HCT116 (cell line): ENCODE results near the gene PLBD2. TPM values are rescaled to one million over a fixed set of nuclear protein-coding genes. Genes with fewer than 3 reads are reported as not detected.

Experiments used
- ATAC-seq: fragments of 200-7000 bp; cut with Tn5 transposase; 2 replicates; pipeline ENCODE4 v1.9.1; 2020; ENCODE audit warnings: mild to moderate bottlenecking, moderate library complexity
- BruUV-seq: library from RNA; stranded (reverse); fragments of 400-500 nt; replicated peaks from 2 replicates; lab custom pipeline; 2021; lab: Mats Ljungman, UMichigan
- CTCF ChIA-PET: fragments of 300-600 bp; sonication (Branson Sonifier 250); formaldehyde crosslinking; loops from one replicate; lab custom pipeline; 2021; ENCODE audit warnings: antibody characterized with exemption; lab: Charles Lee
- POLR2A ChIA-PET: fragments of 300-600, 350-600 bp; sonication (Branson Sonifier 250); formaldehyde crosslinking; loops from one replicate; lab custom pipeline; 2021; ENCODE audit warnings: antibody characterized with exemption; lab: Charles Lee
- RAD21 ChIA-PET, 2 experiments: fragments of 300-600 bp; sonication (Branson Sonifier 250); formaldehyde crosslinking; loops; one replicate each; lab custom pipeline; 2023; ENCODE audit warnings: low total read pairs in 2 of 2; ENCODE audit not compliant: uncharacterized antibody in 2 of 2, unreplicated experiment in 2 of 2, low non-redundant PET in 1 of 2; lab: Charles Lee
- DNase-seq: peaks from one replicate; pipeline ENCODE4 v3.0.0-alpha.2; 2010; ENCODE audit warnings: low read depth, low spot score
- H2AFZ ChIP-seq: fragments of 200-600 bp; shearing (Covaris generic), sonication (generic); 2 replicates; pipeline ENCODE4 v1.6.1; 2017; ENCODE audit warnings: low read depth, mixed run types, mixed read lengths, antibody characterized with exemption, low read length; ENCODE audit not compliant: poor library complexity, severe bottlenecking
- H3K27ac ChIP-seq: 2 replicates; pipeline ENCODE4 v1.5.1; 2012; ENCODE audit warnings: low read depth, low read length
- H3K27me3 ChIP-seq: fragments of 200-600 bp; sonication (generic); 2 replicates; pipeline ENCODE4 v1.6.1; 2016; ENCODE audit warnings: mixed run types, low read length, mixed read lengths; ENCODE audit not compliant: insufficient read depth
- H3K36me3 ChIP-seq, 2 experiments: fragments of 200-500 bp in 1 of 2; fragments of 200-600 bp in 1 of 2; sonication (Bioruptor generic) in 1 of 2; sonication (generic) in 1 of 2; 2 replicates each; pipeline versions ENCODE4 v1.5.1 to v1.6.1; 2014 to 2016; ENCODE audit warnings: low read length in 2 of 2, inconsistent platforms in 1 of 2, mixed read lengths in 1 of 2, mixed run types in 1 of 2; ENCODE audit not compliant: insufficient read depth in 2 of 2, control insufficient read depth in 1 of 2
- H3K4me1 ChIP-seq, 2 experiments: fragments of 200-600 bp in 1 of 2; sonication (generic) in 1 of 2; 2 replicates each; pipeline versions ENCODE4 v1.5.1 to v1.6.1; 2012 to 2017; ENCODE audit warnings: low read length in 2 of 2, inconsistent platforms in 1 of 2, mild to moderate bottlenecking in 1 of 2, mixed read lengths in 1 of 2, mixed run types in 1 of 2, moderate library complexity in 1 of 2; ENCODE audit not compliant: insufficient read depth in 2 of 2, control insufficient read depth in 1 of 2
- H3K4me2 ChIP-seq: fragments of 200-600 bp; sonication (generic); 2 replicates; pipeline ENCODE4 v1.6.1; 2017; ENCODE audit warnings: mixed run types, low read length, mixed read lengths
- H3K4me3 ChIP-seq, 2 experiments: fragments of 200-600 bp in 1 of 2; sonication (generic) in 1 of 2; replicated peaks in 1 of 2; 2 replicates each; pipeline ENCODE4 v1.5.1; 2011 to 2016; ENCODE audit warnings: low read length in 2 of 2, control low read depth in 1 of 2, low read depth in 1 of 2, mild to moderate bottlenecking in 1 of 2, mixed read lengths in 1 of 2, mixed run types in 1 of 2
- H3K79me2 ChIP-seq: fragments of 200-600 bp; sonication (generic); 2 replicates; pipeline ENCODE4 v1.6.1; 2017; ENCODE audit warnings: mild to moderate bottlenecking, mixed run types, low read length, moderate library complexity, mixed read lengths; ENCODE audit not compliant: insufficient read depth
- H3K9ac ChIP-seq: fragments of 200-600 bp; sonication (generic); 2 replicates; pipeline ENCODE4 v1.6.1; 2016; ENCODE audit warnings: low read length, mixed read lengths
- H3K9me2 ChIP-seq: fragments of 200-600 bp; sonication (generic), shearing (Covaris generic); 2 replicates; pipeline ENCODE4 v1.6.1; 2017; ENCODE audit warnings: mixed run types, mild to moderate bottlenecking, moderate library complexity; ENCODE audit not compliant: insufficient read depth
- H3K9me3 ChIP-seq, 2 experiments: fragments of 200-500 bp in 1 of 2; fragments of 200-600 bp in 1 of 2; sonication (Bioruptor generic) in 1 of 2; sonication (generic) in 1 of 2; 2 replicates each; pipeline ENCODE4 v1.6.1; 2014 to 2017; ENCODE audit warnings: low read length in 2 of 2, mixed read lengths in 2 of 2, inconsistent platforms in 1 of 2, low read depth in 1 of 2, mild to moderate bottlenecking in 1 of 2, mixed run types in 1 of 2, moderate library complexity in 1 of 2; ENCODE audit not compliant: control insufficient read depth in 1 of 2, insufficient read depth in 1 of 2
- H4K20me1 ChIP-seq: fragments of 200-600 bp; sonication (generic), shearing (Covaris generic); 2 replicates; pipeline ENCODE4 v1.6.1; 2017; ENCODE audit warnings: mixed run types, mild to moderate bottlenecking, moderate library complexity; ENCODE audit not compliant: insufficient read depth
- CBX3 ChIP-seq: IDR thresholded peaks from 2 replicates; pipeline ENCODE4 v1.6.1; 2012; ENCODE audit warnings: low read depth
- CEBPB ChIP-seq: IDR thresholded peaks from 2 replicates; pipeline ENCODE4 v1.6.1; 2012; ENCODE audit warnings: low read depth
- ELF1 ChIP-seq: IDR thresholded peaks from 2 replicates; pipeline ENCODE4 v1.6.1; 2012; ENCODE audit warnings: low read depth, borderline replicate concordance
- TCF7L2 ChIP-seq: IDR thresholded peaks from 2 replicates; pipeline ENCODE4 v1.7.0; 2011; ENCODE audit warnings: borderline replicate concordance, inconsistent platforms; ENCODE audit not compliant: insufficient read depth, insufficient read length; ENCODE audit errors: extremely low read depth
- YY1 ChIP-seq: IDR thresholded peaks from 2 replicates; pipeline ENCODE4 v1.6.1; 2011; ENCODE audit warnings: low read length, low read depth, moderate library complexity, mild to moderate bottlenecking; ENCODE audit not compliant: insufficient replicate concordance; ENCODE audit errors: extremely low read depth
- ZFX ChIP-seq: fragments of 450-650 bp; IDR thresholded peaks from 2 replicates; pipeline ENCODE4 v1.6.1; 2017
- intact Hi-C: fragments of 100-400 bp; cut with micrococcal nuclease; formaldehyde crosslinking; loops from 2 replicates; pipeline ENCODE4 v1.10.0; 2022
- total RNA-seq: library from RNA; stranded (reverse); gene quantifications from one replicate; pipeline ENCODE4 v1.2.1, GENCODE V29; 2021; ENCODE audit not compliant: unreplicated experiment
- TF ChIP-seq, protein P1 (sequence below): IDR thresholded peaks from 2 replicates; pipeline ENCODE4 v1.6.1; 2012; ENCODE audit warnings: low read depth
- TF ChIP-seq, protein P2 (sequence below): IDR thresholded peaks from 2 replicates; pipeline ENCODE4 v1.6.1; 2012

Gene PLBD2
- total RNA-seq, 1 experiment from 2014 or later, result 45.0 TPM

DNA sequence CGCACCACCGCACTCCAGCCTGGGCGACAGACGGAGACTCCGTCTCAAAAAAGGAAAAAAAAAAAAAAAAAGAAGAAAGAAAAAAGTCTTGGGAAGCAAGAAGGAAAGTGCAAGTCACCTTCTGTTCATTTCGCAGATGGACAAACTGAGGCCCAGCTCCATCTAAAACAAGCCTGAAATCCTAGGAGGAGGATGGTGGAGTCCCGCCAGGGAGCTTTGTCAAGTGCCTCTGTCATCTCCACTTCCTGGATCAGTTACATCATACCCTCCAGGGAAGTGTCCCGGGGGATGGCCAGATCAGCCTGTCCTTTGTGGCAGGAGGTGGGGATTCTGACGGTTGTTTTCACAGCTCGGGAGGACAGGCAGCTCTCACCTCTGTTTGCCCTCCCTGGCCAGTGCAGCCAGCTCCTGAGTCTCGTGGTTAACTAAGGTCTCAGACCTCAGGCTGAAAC, 55.1 kb downstream of the PLBD2 start:
- H3K27ac ChIP-seq, result no peak overlapping the region
- no peaks in the 10 kb centered on the region for H3K36me3 ChIP-seq
- CTCF ChIA-PET, result interaction anchor here (0.9 to 1.7 kb wide), 2 partner anchors 12 to 16 kb away, joined by 3 to 6 read pairs; no protein-coding TSS in a partner anchor
- no TSS peak for BruUV-seq
- no peak for ATAC-seq
- no peak for TF ChIP-seq ELF1
- TF ChIP-seq ZFX, result no peak
- TF ChIP-seq TCF7L2, result no peak
- TF ChIP-seq CBX3, result no peak
- TF ChIP-seq, protein P1, sequence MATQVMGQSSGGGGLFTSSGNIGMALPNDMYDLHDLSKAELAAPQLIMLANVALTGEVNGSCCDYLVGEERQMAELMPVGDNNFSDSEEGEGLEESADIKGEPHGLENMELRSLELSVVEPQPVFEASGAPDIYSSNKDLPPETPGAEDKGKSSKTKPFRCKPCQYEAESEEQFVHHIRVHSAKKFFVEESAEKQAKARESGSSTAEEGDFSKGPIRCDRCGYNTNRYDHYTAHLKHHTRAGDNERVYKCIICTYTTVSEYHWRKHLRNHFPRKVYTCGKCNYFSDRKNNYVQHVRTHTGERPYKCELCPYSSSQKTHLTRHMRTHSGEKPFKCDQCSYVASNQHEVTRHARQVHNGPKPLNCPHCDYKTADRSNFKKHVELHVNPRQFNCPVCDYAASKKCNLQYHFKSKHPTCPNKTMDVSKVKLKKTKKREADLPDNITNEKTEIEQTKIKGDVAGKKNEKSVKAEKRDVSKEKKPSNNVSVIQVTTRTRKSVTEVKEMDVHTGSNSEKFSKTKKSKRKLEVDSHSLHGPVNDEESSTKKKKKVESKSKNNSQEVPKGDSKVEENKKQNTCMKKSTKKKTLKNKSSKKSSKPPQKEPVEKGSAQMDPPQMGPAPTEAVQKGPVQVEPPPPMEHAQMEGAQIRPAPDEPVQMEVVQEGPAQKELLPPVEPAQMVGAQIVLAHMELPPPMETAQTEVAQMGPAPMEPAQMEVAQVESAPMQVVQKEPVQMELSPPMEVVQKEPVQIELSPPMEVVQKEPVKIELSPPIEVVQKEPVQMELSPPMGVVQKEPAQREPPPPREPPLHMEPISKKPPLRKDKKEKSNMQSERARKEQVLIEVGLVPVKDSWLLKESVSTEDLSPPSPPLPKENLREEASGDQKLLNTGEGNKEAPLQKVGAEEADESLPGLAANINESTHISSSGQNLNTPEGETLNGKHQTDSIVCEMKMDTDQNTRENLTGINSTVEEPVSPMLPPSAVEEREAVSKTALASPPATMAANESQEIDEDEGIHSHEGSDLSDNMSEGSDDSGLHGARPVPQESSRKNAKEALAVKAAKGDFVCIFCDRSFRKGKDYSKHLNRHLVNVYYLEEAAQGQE, result no peak
- no peak for TF ChIP-seq YY1
- TF ChIP-seq, protein P2, sequence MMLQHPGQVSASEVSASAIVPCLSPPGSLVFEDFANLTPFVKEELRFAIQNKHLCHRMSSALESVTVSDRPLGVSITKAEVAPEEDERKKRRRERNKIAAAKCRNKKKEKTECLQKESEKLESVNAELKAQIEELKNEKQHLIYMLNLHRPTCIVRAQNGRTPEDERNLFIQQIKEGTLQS, result no peak
- no peak for TF ChIP-seq CEBPB
- H3K27me3 ChIP-seq, result no peaks in the 10 kb centered on the region
- H3K4me2 ChIP-seq, result no peak overlapping the region
- RAD21 ChIA-PET, result no interaction called here
- H3K9ac ChIP-seq, result no peak overlapping the region
- DNase-seq, result no peak
- intact Hi-C loops, result no loop called here
- no peak overlapping the region for H2AFZ ChIP-seq
- POLR2A ChIA-PET, result interaction anchor here (1.3 kb wide), 1 partner anchor 78 kb away, joined by 5 read pairs; the partner anchor contains the start of gene SLC8B1
- H3K4me3 ChIP-seq, result no peak overlapping the region
- no peaks in the 10 kb centered on the region for H3K79me2 ChIP-seq
- H3K9me3 ChIP-seq, result no peaks in the 10 kb centered on the region
- H3K9me2 ChIP-seq, result no peaks in the 10 kb centered on the region
- peaks cover 6 to 14% of the 10 kb centered on the region in 2 experiments; a peak in 3 of 4 replicates for H3K4me1 ChIP-seq
- no peaks in the 10 kb centered on the region for H4K20me1 ChIP-seq
